GM18526 (cell line): ENCODE measurements around the gene SPINK8.

Experiments
- POLR2A ChIP-seq: IDR thresholded peaks from 3 replicates; pipeline ENCODE4 v1.6.1; 2011; ENCODE audit not compliant: insufficient read length; ENCODE audit errors: extremely low read depth

The SPINK8 gene

DNA sequence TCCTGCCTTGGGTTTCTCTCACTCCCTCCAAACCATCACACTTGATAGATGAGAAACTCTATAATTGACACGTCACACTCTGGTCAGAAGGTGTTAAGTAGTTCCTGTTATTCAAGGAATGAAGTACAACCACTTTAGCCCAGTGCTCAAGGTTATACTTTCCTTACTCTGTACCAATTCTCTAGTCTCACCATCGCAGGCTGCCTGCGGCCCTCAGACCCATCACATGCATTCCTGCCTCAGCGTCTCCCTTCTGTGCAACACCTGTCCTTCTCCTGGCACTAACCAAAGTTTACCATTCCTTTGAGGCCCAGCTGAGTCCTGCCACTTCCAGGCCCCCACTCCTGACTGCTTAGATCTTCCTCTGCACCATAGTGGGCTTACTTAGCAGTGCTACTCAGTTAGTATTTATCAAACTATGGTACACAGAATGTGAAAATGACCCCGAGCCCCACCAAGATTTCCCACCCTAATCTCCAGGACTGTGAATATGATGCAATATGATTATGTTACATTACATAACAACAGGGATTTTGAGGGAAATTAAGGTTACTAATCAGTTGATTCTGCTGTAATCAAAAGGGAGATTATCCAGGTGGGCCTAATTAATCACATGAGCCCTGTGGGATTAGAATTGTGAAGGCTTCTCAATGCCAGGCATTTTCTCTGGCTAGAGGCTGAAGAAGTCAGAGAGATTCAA, 36.2 kb downstream of the SPINK8 start:
- TF ChIP-seq POLR2A: no peak

- no peak for TF ChIP-seq POLR2A
Observed at GRCh38 chr3:48296699-48297098, 36.8 kb downstream of the SPINK8 start.

- TF ChIP-seq POLR2A: no peak
Observed at GRCh38 chr3:48294611-48295263, 38.7 kb downstream of the SPINK8 start.

DNA sequence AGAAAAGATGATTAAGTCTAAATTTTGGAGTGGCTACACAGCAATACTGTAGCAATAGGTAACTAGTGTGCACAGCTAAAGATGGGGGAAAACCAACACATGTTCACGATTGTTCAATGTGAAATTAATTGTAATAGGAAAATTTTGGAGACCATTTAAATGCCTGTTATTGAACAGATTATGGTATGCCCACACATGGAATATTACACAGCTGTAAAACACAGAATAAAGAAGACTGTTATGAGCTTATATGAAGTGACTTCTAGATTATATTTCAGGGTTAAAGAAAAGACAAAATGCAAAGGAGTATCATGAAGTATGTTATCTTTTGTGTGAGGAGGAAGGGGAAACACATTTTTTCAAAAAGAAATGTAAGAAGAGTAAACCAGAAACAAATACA, 43.8 kb downstream of the SPINK8 start:
- no peak for TF ChIP-seq POLR2A

- TF ChIP-seq POLR2A: no peak
Observed at GRCh38 chr3:48287034-48287433, 46.4 kb downstream of the SPINK8 start.

GRCh38 chr3:48286308-48286707, 47.2 kb downstream of the SPINK8 start:
- no peak for TF ChIP-seq POLR2A

DNA sequence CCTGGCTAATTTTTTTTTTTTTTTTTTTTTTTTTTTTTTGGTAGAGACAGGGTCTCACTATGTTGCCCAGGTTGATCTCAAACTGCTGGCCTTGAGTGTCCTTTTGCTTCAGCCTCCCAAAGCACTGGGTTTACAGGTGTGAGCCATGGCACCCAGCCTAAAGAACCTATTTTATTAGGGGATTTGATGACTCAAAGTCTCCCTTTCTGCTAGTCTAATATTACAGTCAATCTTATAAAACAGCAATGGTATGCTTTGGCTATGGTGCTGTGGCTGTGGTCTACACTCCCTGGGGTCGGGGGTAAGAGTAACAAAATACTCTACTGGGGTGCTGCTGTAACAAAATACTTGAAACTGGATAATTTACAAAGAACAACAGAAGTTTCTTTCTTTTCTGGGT, 47.8 kb downstream of the SPINK8 start:
- no peak for TF ChIP-seq POLR2A

GRCh38 chr3:48285132-48285531, 48.3 kb downstream of the SPINK8 start:
- no peak for TF ChIP-seq POLR2A

GRCh38 chr3:48280881-48281280, 52.6 kb downstream of the SPINK8 start:
- no peak for TF ChIP-seq POLR2A

DNA sequence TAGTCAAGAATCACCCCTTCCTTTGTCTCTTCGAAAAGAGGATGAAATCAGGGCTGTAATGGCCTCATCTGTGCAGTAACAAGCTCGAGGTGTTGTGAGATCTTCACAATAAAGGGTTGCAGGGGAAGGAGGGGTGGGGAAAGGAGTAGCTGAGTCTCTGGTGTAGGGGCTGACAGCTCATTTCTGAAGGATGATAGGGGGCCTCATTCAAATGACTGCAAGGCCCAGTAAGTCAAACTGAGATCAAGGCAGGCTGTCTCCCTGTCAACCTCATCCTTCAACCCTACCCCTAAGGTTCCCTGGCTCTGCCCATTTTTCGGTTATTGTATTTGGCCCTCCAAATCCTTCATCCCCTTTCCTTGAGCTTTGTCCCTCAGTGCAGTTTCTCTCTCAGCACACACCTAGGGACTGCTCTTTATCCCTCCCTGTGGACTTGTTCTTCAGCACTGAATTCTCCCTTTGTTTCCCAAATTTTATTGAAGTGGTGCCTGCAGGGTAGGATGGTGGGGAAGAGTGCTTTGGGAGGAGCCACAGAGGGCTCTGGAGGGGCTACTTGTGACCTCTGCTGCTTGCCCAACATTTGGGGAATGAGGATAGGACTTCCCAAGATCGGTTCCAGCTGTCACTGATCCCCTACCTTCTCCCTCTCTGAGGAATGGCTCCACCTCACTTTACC, 54.4 kb downstream of the SPINK8 start:
- TF ChIP-seq POLR2A: no peak

GRCh38 chr3:48276911-48277641, 56.4 kb downstream of the SPINK8 start:
- TF ChIP-seq POLR2A: no peak

DNA sequence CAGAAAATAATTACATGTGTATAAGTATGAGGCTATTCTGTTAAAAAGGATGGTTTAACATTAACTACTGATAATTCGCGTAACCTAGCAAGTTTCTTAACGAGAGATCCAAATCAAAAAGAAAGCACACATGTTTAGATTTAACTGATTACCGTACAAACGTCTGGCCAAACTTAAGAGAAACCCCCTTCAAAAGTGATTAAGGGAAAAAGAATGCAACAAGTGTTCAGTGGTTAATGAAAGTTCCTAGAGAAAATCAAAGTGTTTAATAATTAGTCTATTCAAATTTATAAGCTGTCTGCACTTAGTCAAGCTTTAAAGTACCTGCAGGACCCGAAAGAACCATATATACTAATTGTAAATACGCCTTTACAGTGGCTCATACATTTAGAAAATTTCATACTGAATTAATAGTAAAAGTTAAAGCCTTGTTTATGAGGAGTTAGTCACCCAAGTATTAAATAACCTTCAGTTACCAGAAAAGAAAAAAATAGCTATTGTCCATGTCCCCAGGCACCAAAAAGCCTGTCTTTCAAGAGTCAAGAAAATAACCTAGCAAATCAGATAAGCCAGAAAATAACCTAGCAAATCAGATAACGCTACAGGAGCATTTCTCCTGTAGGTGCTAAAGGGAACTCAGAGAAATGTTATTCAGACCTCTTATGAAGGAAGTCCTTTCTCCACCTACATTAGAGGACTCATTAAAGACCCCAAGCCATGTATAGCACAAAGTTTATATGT, 58.0 kb downstream of the SPINK8 start:
- TF ChIP-seq POLR2A: no peak

GRCh38 chr3:48274452-48274851, 59.0 kb downstream of the SPINK8 start:
- no peak for TF ChIP-seq POLR2A

- no peak for TF ChIP-seq POLR2A
Observed at GRCh38 chr3:48273594-48274211, 59.8 kb downstream of the SPINK8 start.
